ENCODE results near the gene SUMF2. TPM values are rescaled to one million over a fixed set of nuclear protein-coding genes. Genes with fewer than 3 reads are reported as not detected.
A peak's percentile ranks its signal among the peaks of the same experiment; 100 is the strongest.

SUMF2 gene
- total and polyA plus RNA-seq, 2 of the 13 experiments (the other 11 are each of a cell fraction or from before 2014, with no cell fraction given): 48.9 to 54.4 TPM

GRCh38 chr7:56028942-56029630 lies 35.0 kb upstream of the SUMF2 start (continued):
- TF ChIP-seq, protein P1, sequence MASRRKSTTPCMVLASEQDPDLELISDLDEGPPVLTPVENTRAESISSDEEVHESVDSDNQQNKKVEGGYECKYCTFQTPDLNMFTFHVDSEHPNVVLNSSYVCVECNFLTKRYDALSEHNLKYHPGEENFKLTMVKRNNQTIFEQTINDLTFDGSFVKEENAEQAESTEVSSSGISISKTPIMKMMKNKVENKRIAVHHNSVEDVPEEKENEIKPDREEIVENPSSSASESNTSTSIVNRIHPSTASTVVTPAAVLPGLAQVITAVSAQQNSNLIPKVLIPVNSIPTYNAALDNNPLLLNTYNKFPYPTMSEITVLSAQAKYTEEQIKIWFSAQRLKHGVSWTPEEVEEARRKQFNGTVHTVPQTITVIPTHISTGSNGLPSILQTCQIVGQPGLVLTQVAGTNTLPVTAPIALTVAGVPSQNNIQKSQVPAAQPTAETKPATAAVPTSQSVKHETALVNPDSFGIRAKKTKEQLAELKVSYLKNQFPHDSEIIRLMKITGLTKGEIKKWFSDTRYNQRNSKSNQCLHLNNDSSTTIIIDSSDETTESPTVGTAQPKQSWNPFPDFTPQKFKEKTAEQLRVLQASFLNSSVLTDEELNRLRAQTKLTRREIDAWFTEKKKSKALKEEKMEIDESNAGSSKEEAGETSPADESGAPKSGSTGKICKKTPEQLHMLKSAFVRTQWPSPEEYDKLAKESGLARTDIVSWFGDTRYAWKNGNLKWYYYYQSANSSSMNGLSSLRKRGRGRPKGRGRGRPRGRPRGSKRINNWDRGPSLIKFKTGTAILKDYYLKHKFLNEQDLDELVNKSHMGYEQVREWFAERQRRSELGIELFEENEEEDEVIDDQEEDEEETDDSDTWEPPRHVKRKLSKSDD (CRISPR knock-in tag; IDR thresholded peaks at IDR 0.05; ENCODE audit: low read depth): no peak
- no peak for TF ChIP-seq ATF1 (CRISPR knock-in tag; IDR thresholded peaks at IDR 0.05)
- no peak for TF ChIP-seq RXRA (CRISPR knock-in tag; IDR thresholded peaks at IDR 0.05)
- TF ChIP-seq, protein P2, sequence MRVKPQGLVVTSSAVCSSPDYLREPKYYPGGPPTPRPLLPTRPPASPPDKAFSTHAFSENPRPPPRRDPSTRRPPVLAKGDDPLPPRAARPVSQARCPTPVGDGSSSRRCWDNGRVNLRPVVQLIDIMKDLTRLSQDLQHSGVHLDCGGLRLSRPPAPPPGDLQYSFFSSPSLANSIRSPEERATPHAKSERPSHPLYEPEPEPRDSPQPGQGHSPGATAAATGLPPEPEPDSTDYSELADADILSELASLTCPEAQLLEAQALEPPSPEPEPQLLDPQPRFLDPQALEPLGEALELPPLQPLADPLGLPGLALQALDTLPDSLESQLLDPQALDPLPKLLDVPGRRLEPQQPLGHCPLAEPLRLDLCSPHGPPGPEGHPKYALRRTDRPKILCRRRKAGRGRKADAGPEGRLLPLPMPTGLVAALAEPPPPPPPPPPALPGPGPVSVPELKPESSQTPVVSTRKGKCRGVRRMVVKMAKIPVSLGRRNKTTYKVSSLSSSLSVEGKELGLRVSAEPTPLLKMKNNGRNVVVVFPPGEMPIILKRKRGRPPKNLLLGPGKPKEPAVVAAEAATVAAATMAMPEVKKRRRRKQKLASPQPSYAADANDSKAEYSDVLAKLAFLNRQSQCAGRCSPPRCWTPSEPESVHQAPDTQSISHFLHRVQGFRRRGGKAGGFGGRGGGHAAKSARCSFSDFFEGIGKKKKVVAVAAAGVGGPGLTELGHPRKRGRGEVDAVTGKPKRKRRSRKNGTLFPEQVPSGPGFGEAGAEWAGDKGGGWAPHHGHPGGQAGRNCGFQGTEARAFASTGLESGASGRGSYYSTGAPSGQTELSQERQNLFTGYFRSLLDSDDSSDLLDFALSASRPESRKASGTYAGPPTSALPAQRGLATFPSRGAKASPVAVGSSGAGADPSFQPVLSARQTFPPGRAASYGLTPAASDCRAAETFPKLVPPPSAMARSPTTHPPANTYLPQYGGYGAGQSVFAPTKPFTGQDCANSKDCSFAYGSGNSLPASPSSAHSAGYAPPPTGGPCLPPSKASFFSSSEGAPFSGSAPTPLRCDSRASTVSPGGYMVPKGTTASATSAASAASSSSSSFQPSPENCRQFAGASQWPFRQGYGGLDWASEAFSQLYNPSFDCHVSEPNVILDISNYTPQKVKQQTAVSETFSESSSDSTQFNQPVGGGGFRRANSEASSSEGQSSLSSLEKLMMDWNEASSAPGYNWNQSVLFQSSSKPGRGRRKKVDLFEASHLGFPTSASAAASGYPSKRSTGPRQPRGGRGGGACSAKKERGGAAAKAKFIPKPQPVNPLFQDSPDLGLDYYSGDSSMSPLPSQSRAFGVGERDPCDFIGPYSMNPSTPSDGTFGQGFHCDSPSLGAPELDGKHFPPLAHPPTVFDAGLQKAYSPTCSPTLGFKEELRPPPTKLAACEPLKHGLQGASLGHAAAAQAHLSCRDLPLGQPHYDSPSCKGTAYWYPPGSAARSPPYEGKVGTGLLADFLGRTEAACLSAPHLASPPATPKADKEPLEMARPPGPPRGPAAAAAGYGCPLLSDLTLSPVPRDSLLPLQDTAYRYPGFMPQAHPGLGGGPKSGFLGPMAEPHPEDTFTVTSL (CRISPR knock-in tag; IDR thresholded peaks at IDR 0.05; ENCODE audit: borderline replicate concordance): peak; percentile 64; the same call in 1 of the 2 replicates
- TF ChIP-seq CSRNP1 (CRISPR knock-in tag; IDR thresholded peaks at IDR 0.05): no peak; the same call in 1 of the 2 replicates
- TF ChIP-seq, protein P3, sequence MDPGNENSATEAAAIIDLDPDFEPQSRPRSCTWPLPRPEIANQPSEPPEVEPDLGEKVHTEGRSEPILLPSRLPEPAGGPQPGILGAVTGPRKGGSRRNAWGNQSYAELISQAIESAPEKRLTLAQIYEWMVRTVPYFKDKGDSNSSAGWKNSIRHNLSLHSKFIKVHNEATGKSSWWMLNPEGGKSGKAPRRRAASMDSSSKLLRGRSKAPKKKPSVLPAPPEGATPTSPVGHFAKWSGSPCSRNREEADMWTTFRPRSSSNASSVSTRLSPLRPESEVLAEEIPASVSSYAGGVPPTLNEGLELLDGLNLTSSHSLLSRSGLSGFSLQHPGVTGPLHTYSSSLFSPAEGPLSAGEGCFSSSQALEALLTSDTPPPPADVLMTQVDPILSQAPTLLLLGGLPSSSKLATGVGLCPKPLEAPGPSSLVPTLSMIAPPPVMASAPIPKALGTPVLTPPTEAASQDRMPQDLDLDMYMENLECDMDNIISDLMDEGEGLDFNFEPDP (CRISPR knock-in tag; conservative IDR thresholded peaks at IDR 0.05): no peak
- no peak for TF ChIP-seq ZNF431 (CRISPR knock-in tag; IDR thresholded peaks at IDR 0.05; ENCODE audit: borderline replicate concordance, low read depth)
- TF ChIP-seq ELF3 (CRISPR knock-in tag; IDR thresholded peaks at IDR 0.05): peak; percentile 78
- peak; percentile 9; the same call in 1 of the 2 replicates for TF ChIP-seq ZFY (CRISPR knock-in tag; IDR thresholded peaks at IDR 0.05)
- TF ChIP-seq SNAI1 (CRISPR knock-in tag; IDR thresholded peaks at IDR 0.05; ENCODE audit: borderline replicate concordance): 0 out of 2 replicates have a peak, but pooled peaks have one; percentile 53
- TF ChIP-seq PHF5A (CRISPR knock-in tag; IDR thresholded peaks at IDR 0.05; ENCODE audit: low read depth, unreplicated experiment): no peak
- TF ChIP-seq ZNF331 (CRISPR knock-in tag; IDR thresholded peaks at IDR 0.05): peak; percentile 66; the same call in 1 of the 2 replicates
- no peak for TF ChIP-seq ZNF775 (CRISPR knock-in tag; IDR thresholded peaks at IDR 0.05; ENCODE audit: borderline replicate concordance)
- no peak for TF ChIP-seq HCFC1 (IDR thresholded peaks at IDR 0.05; ENCODE audit: low read depth, low read length)
- TF ChIP-seq JUND (CRISPR knock-in tag; IDR thresholded peaks at IDR 0.05): peak; percentile 68
- no peak for TF ChIP-seq ZNF558 (CRISPR knock-in tag; IDR thresholded peaks at IDR 0.05; ENCODE audit: borderline replicate concordance)

All from HepG2 (cell line).